ENCODE results near the gene WIZ. TPM values are rescaled to one million over a fixed set of nuclear protein-coding genes. Genes with fewer than 3 reads are reported as not detected.

Gene WIZ
- total and polyA plus RNA-seq, 2 of the 4 experiments (the other 2 are of a cell fraction) = 0.90 to 27.1 TPM

GRCh38 chr19:15443838-15444237 is 5.9 kb downstream of the WIZ start:
- H2AFZ ChIP-seq (replicated peaks; ENCODE audit: low read length, poor library complexity) = no peak overlapping the region
- H3K23ac ChIP-seq (ENCODE audit: low read depth, low read length) = no peak overlapping the region
- no peaks in the 10 kb centered on the region for H3K27me3 ChIP-seq (ENCODE audit: control insufficient read depth, insufficient read depth, low read length)
- no peak for ATAC-seq (ENCODE audit: low read depth)
- H2AK9ac ChIP-seq (replicated peaks; ENCODE audit: low read depth, low read length, poor library complexity) = no peak overlapping the region
- no peak overlapping the region for H2BK15ac ChIP-seq (ENCODE audit: low read depth, low read length)
- no peak overlapping the region for H2BK120ac ChIP-seq (ENCODE audit: low read depth, low read length)
- H2AK5ac ChIP-seq (ENCODE audit: low read depth, low read length) = no peak overlapping the region
- intact Hi-C loops (cut with micrococcal nuclease) = no loop called here
- POLR2A ChIA-PET (ENCODE audit: unreplicated experiment) = no interaction called here
- no peak overlapping the region for H3K18ac ChIP-seq (ENCODE audit: low read depth, low read length)
- H3K4me1 ChIP-seq (ENCODE audit: control insufficient read depth, insufficient read depth, low read length) = no peaks in the 10 kb centered on the region
- H3K79me1 ChIP-seq (ENCODE audit: low read depth in 1 of 2, low read length in 2 of 2) = peaks cover 0 to 6% of the 10 kb centered on the region in 2 experiments; a peak in 1 of 4 replicates
- H3K4me3 ChIP-seq (ENCODE audit: insufficient read depth, low read depth, low read length) = no peak overlapping the region
- H2BK20ac ChIP-seq (ENCODE audit: low read depth, low read length) = no peak overlapping the region
- H3K27ac ChIP-seq (ENCODE audit: insufficient read depth, low read length) = no peak overlapping the region
- H3K14ac ChIP-seq (replicated peaks; ENCODE audit: low read depth, low read length) = no peak overlapping the region
- H3K9me3 ChIP-seq (ENCODE audit: control insufficient read depth, insufficient read depth, low read length) = no peaks in the 10 kb centered on the region
- dilution Hi-C loops (cut with HindIII; ENCODE audit: low sequenced_read_pairs, unreplicated experiment) = no loop called here
- H3K56ac ChIP-seq (ENCODE audit: extremely low read depth, insufficient read depth, low read length) = no peak overlapping the region
- H4K5ac ChIP-seq (ENCODE audit: low read depth, low read length) = no peak overlapping the region
- no peak for DNase-seq
- no TSS peak for BruUV-seq (replicated peaks)
- no peak overlapping the region for H2BK5ac ChIP-seq (ENCODE audit: low read depth, low read length, poor library complexity, severe bottlenecking)
- no peak overlapping the region for H4K91ac ChIP-seq (ENCODE audit: insufficient read depth, low read depth, low read length)
- 84% methylated on average over 4 of the region's 10 CpGs; no CpG with 5 or more reads in 1 of the 2 experiments for WGBS, 2 experiments (ENCODE audit: extremely low coverage in 2 of 2, insufficient read length in 1 of 2)
- no peak overlapping the region for H4K8ac ChIP-seq (ENCODE audit: low read depth in 2 of 2, low read length in 2 of 2)
- TF ChIP-seq FOS (IDR thresholded peaks at IDR 0.05; ENCODE audit: low read depth, low read length) (no peak), RFX5 (IDR thresholded peaks at IDR 0.05; ENCODE audit: low read depth, low read length) (no peak), ELK1 (IDR thresholded peaks at IDR 0.05; ENCODE audit: borderline replicate concordance, low read depth, low read length) (no peak), CTCF (conservative IDR thresholded peaks at IDR 0.05; ENCODE audit: low read depth, low read length) (no peak), USF2 (IDR thresholded peaks at IDR 0.05; ENCODE audit: low read depth, low read length) (no peak)
- H3K4ac ChIP-seq (ENCODE audit: low read depth, low read length) = no peak overlapping the region
- peaks cover 7% of the 10 kb centered on the region for H3K9me1 ChIP-seq (ENCODE audit: insufficient read depth, low read length)
- in situ Hi-C loops (cut with MboI; ENCODE audit: low sequenced_read_pairs) = loop anchor here (25.0 kb wide), 1 partner anchor 882 kb away; the partner anchor contains the start of gene NDUFB7
- no peaks in the 10 kb centered on the region for H4K20me1 ChIP-seq (ENCODE audit: insufficient read depth, low read length)
- H3K36me3 ChIP-seq (ENCODE audit: control insufficient read depth, insufficient read depth, low read length) = peaks cover 8% of the 10 kb centered on the region; the same call in 1 of the 2 replicates
- no peak overlapping the region for H3K4me2 ChIP-seq (ENCODE audit: low read depth, low read length)
- CTCF ChIA-PET = no interaction called here
- no peak overlapping the region for H3K9ac ChIP-seq (ENCODE audit: low read depth, low read length)

Data from IMR-90 (cell line).